Measurements from ENCODE around the gene PPP1R18.

GRCh38 chr6:30712441-30712945 lies 26.0 kb upstream of the PPP1R18 start:
- no peak for TF ChIP-seq ZFX (IDR thresholded peaks at IDR 0.05; ENCODE audit: borderline replicate concordance)
- TF ChIP-seq, protein P1, sequence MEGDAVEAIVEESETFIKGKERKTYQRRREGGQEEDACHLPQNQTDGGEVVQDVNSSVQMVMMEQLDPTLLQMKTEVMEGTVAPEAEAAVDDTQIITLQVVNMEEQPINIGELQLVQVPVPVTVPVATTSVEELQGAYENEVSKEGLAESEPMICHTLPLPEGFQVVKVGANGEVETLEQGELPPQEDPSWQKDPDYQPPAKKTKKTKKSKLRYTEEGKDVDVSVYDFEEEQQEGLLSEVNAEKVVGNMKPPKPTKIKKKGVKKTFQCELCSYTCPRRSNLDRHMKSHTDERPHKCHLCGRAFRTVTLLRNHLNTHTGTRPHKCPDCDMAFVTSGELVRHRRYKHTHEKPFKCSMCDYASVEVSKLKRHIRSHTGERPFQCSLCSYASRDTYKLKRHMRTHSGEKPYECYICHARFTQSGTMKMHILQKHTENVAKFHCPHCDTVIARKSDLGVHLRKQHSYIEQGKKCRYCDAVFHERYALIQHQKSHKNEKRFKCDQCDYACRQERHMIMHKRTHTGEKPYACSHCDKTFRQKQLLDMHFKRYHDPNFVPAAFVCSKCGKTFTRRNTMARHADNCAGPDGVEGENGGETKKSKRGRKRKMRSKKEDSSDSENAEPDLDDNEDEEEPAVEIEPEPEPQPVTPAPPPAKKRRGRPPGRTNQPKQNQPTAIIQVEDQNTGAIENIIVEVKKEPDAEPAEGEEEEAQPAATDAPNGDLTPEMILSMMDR (IDR thresholded peaks at IDR 0.05): no peak
